K562 (cell line): ENCODE results near the gene WAS. TPM values are rescaled to one million over a fixed set of nuclear protein-coding genes. Genes with fewer than 3 reads are reported as not detected.

ENCODE experiments used
- ARID3A ChIP-seq: IDR thresholded peaks from 2 replicates; pipeline ENCODE4 v1.6.1; 2012; ENCODE audit warnings: low read depth, low read length, improper control_type of control experiment, borderline replicate concordance
- BRCA1 ChIP-seq, 2 experiments: fragments of 450-650 bp in 1 of 2; sonication (generic) in 1 of 2; formaldehyde crosslinking in 1 of 2; IDR thresholded peaks; 2 replicates each; pipeline versions ENCODE4 v1.5.0 to v1.6.1; 2017 to 2020; ENCODE audit warnings: mild to moderate bottlenecking in 1 of 2, missing genetic modification reagents in 1 of 2
- CLOCK ChIP-seq: fragments of 250-450 bp; sonication (Bioruptor Pico); IDR thresholded peaks from 2 replicates; pipeline ENCODE4 v1.4.0; 2020; ENCODE audit warnings: mild to moderate bottlenecking, moderate library complexity, borderline replicate concordance
- CREBBP ChIP-seq: IDR thresholded peaks from one replicate; pipeline ENCODE4 v1.6.1; 2012; ENCODE audit warnings: low read depth, mild to moderate bottlenecking, control low read depth, inconsistent platforms, low read length
- CREM ChIP-seq: IDR thresholded peaks from 2 replicates; pipeline ENCODE4 v1.6.1; 2014; ENCODE audit warnings: antibody characterized with exemption, low read depth
- EGR1 ChIP-seq: fragments of 450-650 bp; conservative IDR thresholded peaks from 2 replicates; pipeline ENCODE4 v1.6.1; 2017; ENCODE audit warnings: mild to moderate bottlenecking
- HDAC1 ChIP-seq, 2 experiments: fragments of 450-650 bp; IDR thresholded peaks; 2 replicates each; pipeline ENCODE4 v1.6.1; 2016 to 2017; ENCODE audit warnings: inconsistent platforms in 1 of 2, mild to moderate bottlenecking in 1 of 2, moderate library complexity in 1 of 2
- HDAC2 ChIP-seq: fragments of 450-650 bp; IDR thresholded peaks from 2 replicates; pipeline ENCODE4 v1.6.1; 2016; ENCODE audit warnings: mild to moderate bottlenecking
- MYBL2 ChIP-seq, 2 experiments: fragments of 450-650 bp in 1 of 2; sonication (generic) in 1 of 2; formaldehyde crosslinking in 1 of 2; IDR thresholded peaks; 2 replicates each; pipeline versions ENCODE4 v1.6.1 to v1.8.1; 2017 to 2022; ENCODE audit warnings: borderline replicate concordance in 1 of 2, inconsistent platforms in 1 of 2, low read depth in 1 of 2, mild to moderate bottlenecking in 1 of 2, missing genetic modification reagents in 1 of 2, moderate library complexity in 1 of 2
- PHF8 ChIP-seq: fragments of 200-600 bp; sonication (generic); IDR thresholded peaks from 2 replicates; pipeline ENCODE4 v1.6.1; 2012; ENCODE audit warnings: mixed run types, mild to moderate bottlenecking, inconsistent platforms, low read length, moderate library complexity, borderline replicate concordance
- POLR2G ChIP-seq: fragments of 200-400 bp; formaldehyde crosslinking; IDR thresholded peaks from 2 replicates; pipeline ENCODE4 v1.6.1; 2017; ENCODE audit warnings: low read depth, mild to moderate bottlenecking, antibody characterized with exemption, low read length, moderate library complexity
- PURB ChIP-seq: sonication (generic); formaldehyde crosslinking; IDR thresholded peaks from 2 replicates; pipeline ENCODE4 v1.9.0; 2021; ENCODE audit warnings: low read depth, mild to moderate bottlenecking, missing genetic modification reagents
- RNF2 ChIP-seq: sonication (generic); IDR thresholded peaks from 2 replicates; pipeline ENCODE4 v1.6.1; 2016
- SAFB ChIP-seq: fragments of 200-400 bp; formaldehyde crosslinking; IDR thresholded peaks from 2 replicates; pipeline ENCODE4 v1.6.1; 2017; ENCODE audit warnings: low read depth, low read length, borderline replicate concordance
- SIX5 ChIP-seq, 2 experiments: IDR thresholded peaks; 2 replicates each; pipeline ENCODE4 v1.6.1; 2011; ENCODE audit warnings: low read length in 2 of 2, borderline replicate concordance in 1 of 2, low read depth in 1 of 2, mild to moderate bottlenecking in 1 of 2, moderate library complexity in 1 of 2; ENCODE audit not compliant: insufficient read depth in 1 of 2
- ZNF518B ChIP-seq: fragments of 250-450 bp; sonication (Bioruptor Pico); IDR thresholded peaks from 2 replicates; pipeline ENCODE4 v1.5.0; 2021; ENCODE audit warnings: mild to moderate bottlenecking, moderate library complexity
- polyA plus RNA-seq, 8 experiments: library from polyadenylated mRNA; depleted of rRNA in 4 of 8; stranded (reverse) in 5 of 8; unstranded in 3 of 8; fragments of >200 nt; fragmentation: Nextera tagmentation in 2 of 8; fragmentation: Illumina TruSeq in 1 of 8; extraction: Ambion mirVana in 2 of 8; extraction: Trizol in 1 of 8; gene quantifications; 2 replicates each; pipeline versions ENCODE4 v1.2.1 to v1.2.3, GENCODE V29; 2011 to 2014; ENCODE audit warnings: inconsistent platforms in 1 of 8, missing spikeins in 1 of 8
- total RNA-seq, 7 experiments: library from RNA; depleted of rRNA in 6 of 7; stranded (reverse); fragments of >200 nt in 6 of 7; fragmentation: Illumina TruSeq in 2 of 7; extraction: Trizol in 2 of 7; gene quantifications; 2 replicates each; pipeline versions ENCODE4 v1.2.1 to v1.2.3, GENCODE V29; 2011 to 2021; ENCODE audit warnings: low replicate concordance in 1 of 7
- TF ChIP-seq, protein P1 (sequence below): sonication (generic); formaldehyde crosslinking; IDR thresholded peaks from 2 replicates; pipeline ENCODE4 v1.8.0; 2022; ENCODE audit warnings: mild to moderate bottlenecking, missing genetic modification reagents

The WAS gene
- total and polyA plus RNA-seq, 9 of the 15 experiments (the other 6 are each of a cell fraction or from before 2014, with no cell fraction given): 0.11 to 16.1 (median 3.8) TPM

DNA sequence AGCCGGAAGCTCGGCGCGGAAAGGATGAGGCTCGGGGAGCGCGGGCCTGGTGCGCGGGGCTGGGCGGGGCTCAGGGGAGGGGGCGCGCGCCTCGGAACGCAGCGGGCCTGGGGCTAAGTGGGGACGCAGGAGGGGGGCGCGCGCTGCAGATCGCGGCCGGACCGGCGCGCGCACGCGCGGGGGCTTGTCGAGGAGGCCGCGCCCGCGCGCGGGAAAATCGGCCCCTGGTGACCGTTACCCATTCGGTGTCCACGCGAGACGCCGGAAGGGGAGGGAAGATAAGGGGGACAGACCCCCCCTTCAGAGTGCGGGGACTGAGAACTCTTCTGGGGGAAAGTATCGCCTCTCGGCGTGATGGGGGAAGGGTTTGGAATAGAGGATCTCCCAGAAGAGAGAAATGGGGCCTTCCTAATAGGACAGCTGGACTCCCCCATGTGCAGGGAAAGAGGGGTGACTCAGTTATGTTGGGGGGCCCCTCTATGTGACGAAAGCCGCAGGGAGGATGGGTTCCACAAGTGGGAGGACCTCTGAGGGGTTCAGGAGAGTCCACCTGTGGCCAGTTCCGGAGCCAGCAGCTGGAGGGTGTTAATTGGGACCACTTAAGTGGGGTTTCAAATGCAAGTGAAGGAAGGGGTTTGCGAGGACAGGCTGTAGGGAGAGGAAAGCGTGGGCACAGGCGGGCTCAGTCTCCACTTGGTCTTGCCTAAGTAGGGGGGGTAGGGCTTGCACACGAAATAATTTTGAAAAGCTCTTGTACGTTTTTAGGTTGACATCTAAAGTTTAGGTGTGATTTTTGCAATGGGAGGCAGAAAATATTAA, 13.5 kb downstream of the WAS start (continued):
- TF ChIP-seq BRCA1 (IDR thresholded peaks at IDR 0.05): no peak
- TF ChIP-seq BRCA1 (CRISPR knock-in tag; IDR thresholded peaks at IDR 0.05): no peak
- TF ChIP-seq CREM: 0 out of 2 replicates have a peak, but pooled peaks have one; percentile 17
- TF ChIP-seq PHF8: peak; percentile 22; the same call in 1 of the 2 replicates
- TF ChIP-seq SAFB: peak; percentile 96
- TF ChIP-seq EGR1: peak; percentile 54
- no peak for TF ChIP-seq PURB
- no peak for TF ChIP-seq ZNF518B (CRISPR knock-in tag)
- TF ChIP-seq CREBBP: no peak
- peak; percentile 59; the same call in 1 of the 2 replicates for TF ChIP-seq POLR2G
- no peak for TF ChIP-seq CLOCK (CRISPR knock-in tag)
- TF ChIP-seq HDAC1 (IDR thresholded peaks at IDR 0.05): 0 out of 4 replicates have a peak, but pooled peaks of 1 of the 2 experiments have one; percentile 22
- TF ChIP-seq, protein P1, sequence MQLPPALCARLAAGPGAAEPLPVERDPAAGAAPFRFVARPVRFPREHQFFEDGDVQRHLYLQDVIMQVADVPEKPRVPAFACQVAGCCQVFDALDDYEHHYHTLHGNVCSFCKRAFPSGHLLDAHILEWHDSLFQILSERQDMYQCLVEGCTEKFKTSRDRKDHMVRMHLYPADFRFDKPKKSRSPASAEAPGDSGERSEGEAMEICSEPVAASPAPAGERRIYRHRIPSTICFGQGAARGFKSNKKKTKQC (CRISPR knock-in tag): no peak
- 0 out of 2 replicates have a peak, but pooled peaks have one; percentile 5 for TF ChIP-seq RNF2
- TF ChIP-seq HDAC2: 0 out of 2 replicates have a peak, but pooled peaks have one; percentile 24
- TF ChIP-seq ARID3A: no peak
- no peak for TF ChIP-seq SIX5 (IDR thresholded peaks at IDR 0.05; ENCODE audit: borderline replicate concordance in 1 of 2, insufficient read depth in 1 of 2, low read depth in 1 of 2, low read length in 2 of 2)
- peak; percentile 47; the same call in 1 of the 2 replicates for TF ChIP-seq MYBL2 (IDR thresholded peaks at IDR 0.05; ENCODE audit: low read depth)
- TF ChIP-seq MYBL2 (CRISPR knock-in tag; IDR thresholded peaks at IDR 0.05; ENCODE audit: borderline replicate concordance): no peak
